Endodermal cell (in vitro differentiated cells): Measurements from ENCODE around the gene C16orf82. TPM values are rescaled to one million over a fixed set of nuclear protein-coding genes. Genes with fewer than 3 reads are reported as not detected.

Experiments
- DNase-seq: peaks from one replicate; pipeline ENCODE4 v3.0.0-alpha.2; 2017
- H3K27ac ChIP-seq: 2 replicates; pipeline ENCODE4 v1.5.1; 2013; ENCODE audit warnings: mild to moderate bottlenecking, low read depth, low read length, moderate library complexity
- H3K27me3 ChIP-seq: 2 replicates; pipeline ENCODE4 v1.6.1; 2013; ENCODE audit warnings: mild to moderate bottlenecking, low read length, moderate library complexity; ENCODE audit not compliant: insufficient read depth, control insufficient read depth, poor library complexity, severe bottlenecking
- H3K36me3 ChIP-seq: 2 replicates; pipeline ENCODE4 v1.7.0; 2013; ENCODE audit warnings: mild to moderate bottlenecking, low read length, moderate library complexity; ENCODE audit not compliant: control insufficient read depth, insufficient read depth
- H3K4me1 ChIP-seq: one replicate; pipeline ENCODE4 v1.7.0; 2013; ENCODE audit warnings: low read length; ENCODE audit not compliant: control insufficient read depth, insufficient read depth
- H3K4me3 ChIP-seq: 2 replicates; pipeline ENCODE4 v1.5.1; 2013; ENCODE audit warnings: mild to moderate bottlenecking, low read length, moderate library complexity
- H3K9ac ChIP-seq: 2 replicates; pipeline ENCODE4 v1.6.1; 2013; ENCODE audit warnings: mild to moderate bottlenecking, low read length, moderate library complexity; ENCODE audit not compliant: poor library complexity, severe bottlenecking; ENCODE audit errors: extremely low read depth
- H3K9me3 ChIP-seq: 2 replicates; pipeline ENCODE4 v1.6.1; 2013; ENCODE audit warnings: mild to moderate bottlenecking, low read length, moderate library complexity; ENCODE audit not compliant: control insufficient read depth
- H3K27ac Mint-ChIP-seq: 2 replicates; pipeline ENCODE4 v1.8.0; 2020; ENCODE audit warnings: mixed read lengths
- H3K27me3 Mint-ChIP-seq: 2 replicates; pipeline ENCODE4 v1.8.0; 2021; ENCODE audit warnings: mild to moderate bottlenecking, mixed read lengths; ENCODE audit not compliant: insufficient read depth
- H3K36me3 Mint-ChIP-seq: 2 replicates; pipeline ENCODE4 v1.8.0; 2020; ENCODE audit warnings: low read depth, mixed read lengths
- H3K4me1 Mint-ChIP-seq: 2 replicates; pipeline ENCODE4 v1.8.0; 2020; ENCODE audit warnings: mixed read lengths
- H3K4me3 Mint-ChIP-seq: 2 replicates; pipeline ENCODE4 v1.8.0; 2020; ENCODE audit warnings: mild to moderate bottlenecking, moderate library complexity, mixed read lengths
- H3K9me3 Mint-ChIP-seq: 2 replicates; pipeline ENCODE4 v1.8.0; 2020; ENCODE audit warnings: mild to moderate bottlenecking, mixed read lengths
- CTCF ChIP-seq: fragments of 200-600 bp; sonication (generic); conservative IDR thresholded peaks from 2 replicates; pipeline ENCODE4 v1.5.0; 2021; ENCODE audit warnings: antibody characterized with exemption, mild to moderate bottlenecking
- WGBS, 2 experiments: methylation state at CpG; one replicate each; pipeline versions ENCODE4 v1.1.5 to v1.1.7; 2013; ENCODE audit warnings: missing lambda C conversion rate in 2 of 2, mixed read lengths in 1 of 2; ENCODE audit not compliant: insufficient coverage in 1 of 2, insufficient read length in 1 of 2; 5-methylcytosine and 5-hydroxymethylcytosine counted together
- total RNA-seq, 2 donors: library from RNA; stranded (reverse); fragmentation: NEBNext Ultra II Directional in 1 of 2; extraction: Animal tissue kit (Norgen Biotek cat#: 25700) in 1 of 2; gene quantifications; 2 replicates in 1 of 2; 3 replicates in 1 of 2; pipeline ENCODE4 v1.2.1, GENCODE V29; 2021

Gene C16orf82
- total RNA-seq, 2 donors from 2014 or later, result not detected

- Histone ChIP-seq H3K9ac (no peak overlapping the region), H3K27ac (no peak overlapping the region), H3K36me3 (no peaks in the 10 kb centered on the region), H3K27me3 (peaks cover 34% of the 10 kb centered on the region), H3K4me3 (no peak overlapping the region), H3K9me3 (no peaks in the 10 kb centered on the region), H3K4me1 (no peaks in the 10 kb centered on the region)
- Mint-ChIP-seq H3K9me3 (peaks cover 4% of the 10 kb centered on the region), H3K27ac (no peak overlapping the region), H3K27me3 (peaks cover 53% of the 10 kb centered on the region), H3K4me3 (no peak overlapping the region), H3K4me1 (no peaks in the 10 kb centered on the region), H3K36me3 (no peaks in the 10 kb centered on the region)
- no peak for TF ChIP-seq CTCF
- DNase-seq, result no peak
- 86 to 92% methylated on average over 6 of the region's 6 CpGs for WGBS, 2 experiments
Observed at GRCh38 chr16:27029525-27029924, 37.2 kb upstream of the C16orf82 start.

GRCh38 chr16:27033281-27033979 lies 33.3 kb upstream of the C16orf82 start:
- H3K9ac ChIP-seq, result no peak overlapping the region
- no peak overlapping the region for H3K4me3 ChIP-seq
- H3K27ac Mint-ChIP-seq, result no peak overlapping the region
- no peaks in the 10 kb centered on the region for H3K36me3 Mint-ChIP-seq
- peaks cover 25% of the 10 kb centered on the region for H3K27me3 ChIP-seq
- 91 to 93% methylated on average over 4 to 11 of the region's 12 CpGs for WGBS, 2 experiments
- no peak for DNase-seq
- no peak overlapping the region for H3K4me3 Mint-ChIP-seq
- H3K27me3 Mint-ChIP-seq, result peaks cover 43% of the 10 kb centered on the region
- no peaks in the 10 kb centered on the region for H3K36me3 ChIP-seq
- no peaks in the 10 kb centered on the region for H3K4me1 ChIP-seq
- no peak for TF ChIP-seq CTCF
- H3K27ac ChIP-seq, result no peak overlapping the region
- no peaks in the 10 kb centered on the region for H3K4me1 Mint-ChIP-seq
- no peaks in the 10 kb centered on the region for H3K9me3 ChIP-seq
- H3K9me3 Mint-ChIP-seq, result peaks cover 6% of the 10 kb centered on the region

GRCh38 chr16:27040732-27041131 lies 26.0 kb upstream of the C16orf82 start:
- Mint-ChIP-seq H3K27ac (no peak overlapping the region), H3K4me1 (no peaks in the 10 kb centered on the region), H3K36me3 (no peaks in the 10 kb centered on the region), H3K27me3 (peaks cover 8% of the 10 kb centered on the region), H3K4me3 (no peak overlapping the region), H3K9me3 (peaks cover 7% of the 10 kb centered on the region)
- Histone ChIP-seq H3K9me3 (peaks cover 5% of the 10 kb centered on the region), H3K27ac (no peak overlapping the region), H3K4me3 (no peak overlapping the region), H3K36me3 (no peaks in the 10 kb centered on the region), H3K9ac (no peak overlapping the region), H3K27me3 (no peaks in the 10 kb centered on the region), H3K4me1 (no peaks in the 10 kb centered on the region)
- no peak for DNase-seq
- TF ChIP-seq CTCF, result no peak
- 95 to 96% methylated on average over 23 of the region's 23 CpGs for WGBS, 2 experiments
